GM12891 (cell line): ENCODE measurements around the gene TRIM47.

Experiments used
- POLR2A ChIP-seq: IDR thresholded peaks from 2 replicates; pipeline ENCODE4 v1.6.1; 2011; ENCODE audit warnings: low read depth, low read length, control low read depth
- POLR2AphosphoS5 ChIP-seq: IDR thresholded peaks from 2 replicates; pipeline ENCODE4 v1.6.1; 2011; ENCODE audit warnings: low read depth, low read length, control low read depth
- POU2F2 ChIP-seq: IDR thresholded peaks from 2 replicates; pipeline ENCODE4 v1.6.1; 2011; ENCODE audit warnings: low read depth, mild to moderate bottlenecking, control low read depth, low read length, moderate library complexity
- SPI1 ChIP-seq: IDR thresholded peaks from 2 replicates; pipeline ENCODE4 v1.6.1; 2011; ENCODE audit warnings: low read depth, low read length, control low read depth

GRCh38 chr17:75847614-75848522, 30.5 kb downstream of the TRIM47 start:
- TF ChIP-seq POLR2A (no peak), POLR2AphosphoS5 (no peak), POU2F2 (no peak), SPI1 (no peak)
